ENCODE data around the gene SYNGR3. TPM values are rescaled to one million over a fixed set of nuclear protein-coding genes. Genes with fewer than 3 reads are reported as not detected.

Gene SYNGR3
- total and polyA plus RNA-seq, 2 of the 13 experiments (the other 11 are each of a cell fraction or from before 2014, with no cell fraction given): 0.97 to 5.7 TPM

DNA sequence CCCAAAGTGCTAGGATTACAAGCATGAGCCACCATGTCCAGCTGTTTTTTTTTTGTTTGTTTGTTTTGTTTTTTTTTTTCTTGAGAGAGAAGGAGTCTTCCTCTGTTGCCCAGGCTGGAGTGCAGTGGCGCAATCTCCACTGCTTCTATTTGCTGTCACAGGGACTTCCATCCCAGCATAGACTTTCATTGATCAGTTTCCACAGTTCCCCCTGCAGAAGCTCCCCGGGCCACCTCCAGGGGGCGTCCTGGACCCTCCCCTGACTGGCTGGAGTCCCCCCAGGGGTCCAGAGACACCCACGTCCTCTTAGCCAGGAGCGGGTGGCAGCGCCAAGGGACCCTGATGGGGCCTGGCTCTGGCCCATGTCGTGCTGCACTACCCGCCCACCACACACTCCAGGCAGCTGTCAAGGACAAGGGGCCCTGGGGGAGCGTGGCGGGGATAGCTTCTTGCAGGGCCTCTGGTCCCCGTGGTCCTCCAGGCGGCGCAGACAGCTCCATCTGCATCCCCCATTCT, 26.7 kb downstream of the SYNGR3 start (continued):
- TF ChIP-seq CCAR2 (optimal IDR thresholded peaks at IDR 0.05; ENCODE audit: low read depth, low read length) (no peak), THAP11 (CRISPR knock-in tag; IDR thresholded peaks at IDR 0.05) (peak; percentile 26; the same call in 1 of the 2 replicates), ZNF766 (CRISPR knock-in tag; IDR thresholded peaks at IDR 0.05; ENCODE audit: borderline replicate concordance) (no peak), STAG1 (CRISPR knock-in tag; IDR thresholded peaks at IDR 0.05) (peak; percentile 48), ZNF12 (CRISPR knock-in tag; IDR thresholded peaks at IDR 0.05) (no peak), MBNL3 (CRISPR knock-in tag; conservative IDR thresholded peaks at IDR 0.05) (no peak), NFKB2 (CRISPR knock-in tag; IDR thresholded peaks at IDR 0.05; ENCODE audit: borderline replicate concordance) (no peak), GATAD2A (CRISPR knock-in tag; IDR thresholded peaks at IDR 0.05) (peak; percentile 78), MBD4 (IDR thresholded peaks at IDR 0.05; ENCODE audit: borderline replicate concordance, low read length) (no peak), ZNF317 (CRISPR knock-in tag; IDR thresholded peaks at IDR 0.05) (no peak), SP1 (IDR thresholded peaks at IDR 0.05) (no peak), SP1 (CRISPR knock-in tag; IDR thresholded peaks at IDR 0.05) (0 out of 2 replicates have a peak, but pooled peaks have one; percentile 12), PAWR (CRISPR knock-in tag; IDR thresholded peaks at IDR 0.05; ENCODE audit: borderline replicate concordance) (no peak), ZNF383 (CRISPR knock-in tag; IDR thresholded peaks at IDR 0.05; ENCODE audit: borderline replicate concordance) (no peak), SALL1 (CRISPR knock-in tag; IDR thresholded peaks at IDR 0.05) (no peak), ZNF24 (IDR thresholded peaks at IDR 0.05) (no peak), IKZF4 (CRISPR knock-in tag; IDR thresholded peaks at IDR 0.05; ENCODE audit: borderline replicate concordance, low read depth, not compliant biosample characterization) (no peak), FOXM1 (CRISPR knock-in tag; IDR thresholded peaks at IDR 0.05) (no peak), MTA3 (CRISPR knock-in tag; IDR thresholded peaks at IDR 0.05) (no peak), HNRNPL (IDR thresholded peaks at IDR 0.05; ENCODE audit: low read depth, low read length) (no peak), MTA1 (CRISPR knock-in tag; IDR thresholded peaks at IDR 0.05; ENCODE audit: borderline replicate concordance) (peak; percentile 50; the same call in 1 of the 2 replicates), SAP130 (CRISPR knock-in tag; IDR thresholded peaks at IDR 0.05; ENCODE audit: low read depth) (peak; percentile 40), BCL6 (CRISPR knock-in tag; IDR thresholded peaks at IDR 0.05) (peak; percentile 37; the same call in 1 of the 2 replicates), IRF2 (CRISPR knock-in tag; IDR thresholded peaks at IDR 0.05) (0 out of 2 replicates have a peak, but pooled peaks have one; percentile 18), ZNF230 (CRISPR knock-in tag; IDR thresholded peaks at IDR 0.05) (no peak), STAT5B (CRISPR knock-in tag; IDR thresholded peaks at IDR 0.05) (0 out of 2 replicates have a peak, but pooled peaks have one; percentile 26), NCOA5 (CRISPR knock-in tag; IDR thresholded peaks at IDR 0.05) (0 out of 2 replicates have a peak, but pooled peaks have one; percentile 28)
- TF ChIP-seq, protein P1, sequence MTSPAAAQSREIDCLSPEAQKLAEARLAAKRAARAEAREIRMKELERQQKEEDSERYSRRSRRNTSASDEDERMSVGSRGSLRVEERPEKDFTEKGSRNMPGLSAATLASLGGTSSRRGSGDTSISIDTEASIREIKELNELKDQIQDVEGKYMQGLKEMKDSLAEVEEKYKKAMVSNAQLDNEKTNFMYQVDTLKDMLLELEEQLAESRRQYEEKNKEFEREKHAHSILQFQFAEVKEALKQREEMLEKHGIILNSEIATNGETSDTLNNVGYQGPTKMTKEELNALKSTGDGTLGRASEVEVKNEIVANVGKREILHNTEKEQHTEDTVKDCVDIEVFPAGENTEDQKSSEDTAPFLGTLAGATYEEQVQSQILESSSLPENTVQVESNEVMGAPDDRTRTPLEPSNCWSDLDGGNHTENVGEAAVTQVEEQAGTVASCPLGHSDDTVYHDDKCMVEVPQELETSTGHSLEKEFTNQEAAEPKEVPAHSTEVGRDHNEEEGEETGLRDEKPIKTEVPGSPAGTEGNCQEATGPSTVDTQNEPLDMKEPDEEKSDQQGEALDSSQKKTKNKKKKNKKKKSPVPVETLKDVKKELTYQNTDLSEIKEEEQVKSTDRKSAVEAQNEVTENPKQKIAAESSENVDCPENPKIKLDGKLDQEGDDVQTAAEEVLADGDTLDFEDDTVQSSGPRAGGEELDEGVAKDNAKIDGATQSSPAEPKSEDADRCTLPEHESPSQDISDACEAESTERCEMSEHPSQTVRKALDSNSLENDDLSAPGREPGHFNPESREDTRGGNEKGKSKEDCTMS (CRISPR knock-in tag; conservative IDR thresholded peaks at IDR 0.05): no peak
- TF ChIP-seq, protein P2, sequence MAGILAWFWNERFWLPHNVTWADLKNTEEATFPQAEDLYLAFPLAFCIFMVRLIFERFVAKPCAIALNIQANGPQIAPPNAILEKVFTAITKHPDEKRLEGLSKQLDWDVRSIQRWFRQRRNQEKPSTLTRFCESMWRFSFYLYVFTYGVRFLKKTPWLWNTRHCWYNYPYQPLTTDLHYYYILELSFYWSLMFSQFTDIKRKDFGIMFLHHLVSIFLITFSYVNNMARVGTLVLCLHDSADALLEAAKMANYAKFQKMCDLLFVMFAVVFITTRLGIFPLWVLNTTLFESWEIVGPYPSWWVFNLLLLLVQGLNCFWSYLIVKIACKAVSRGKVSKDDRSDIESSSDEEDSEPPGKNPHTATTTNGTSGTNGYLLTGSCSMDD (CRISPR knock-in tag; IDR thresholded peaks at IDR 0.05): no peak
- TF ChIP-seq, protein P3, sequence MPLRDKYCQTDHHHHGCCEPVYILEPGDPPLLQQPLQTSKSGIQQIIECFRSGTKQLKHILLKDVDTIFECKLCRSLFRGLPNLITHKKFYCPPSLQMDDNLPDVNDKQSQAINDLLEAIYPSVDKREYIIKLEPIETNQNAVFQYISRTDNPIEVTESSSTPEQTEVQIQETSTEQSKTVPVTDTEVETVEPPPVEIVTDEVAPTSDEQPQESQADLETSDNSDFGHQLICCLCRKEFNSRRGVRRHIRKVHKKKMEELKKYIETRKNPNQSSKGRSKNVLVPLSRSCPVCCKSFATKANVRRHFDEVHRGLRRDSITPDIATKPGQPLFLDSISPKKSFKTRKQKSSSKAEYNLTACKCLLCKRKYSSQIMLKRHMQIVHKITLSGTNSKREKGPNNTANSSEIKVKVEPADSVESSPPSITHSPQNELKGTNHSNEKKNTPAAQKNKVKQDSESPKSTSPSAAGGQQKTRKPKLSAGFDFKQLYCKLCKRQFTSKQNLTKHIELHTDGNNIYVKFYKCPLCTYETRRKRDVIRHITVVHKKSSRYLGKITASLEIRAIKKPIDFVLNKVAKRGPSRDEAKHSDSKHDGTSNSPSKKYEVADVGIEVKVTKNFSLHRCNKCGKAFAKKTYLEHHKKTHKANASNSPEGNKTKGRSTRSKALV (CRISPR knock-in tag; IDR thresholded peaks at IDR 0.05): peak; percentile 88

All from HepG2 (cell line).